Activated T-helper 2 cell treated with anti-CD3 and anti-CD28 coated beads, Interferon-gamma antibody, Interleukin-2, Interleukin-4, amounts not matched to agents 10 μg/mL and 5 μg/mL and 100 μg/mL, durations not matched to agents 14 hours and 24 hours and 36 hours (primary cell): ENCODE measurements around the gene NCDN. TPM values are rescaled to one million over a fixed set of nuclear protein-coding genes. Genes with fewer than 3 reads are reported as not detected.

Source experiments
- DNase-seq: peaks from one replicate; pipeline ENCODE4 v3.0.0; 2021; ENCODE audit warnings: low spot score
- H3K27ac Mint-ChIP-seq: one replicate; pipeline ENCODE4 v1.8.0; 2021; ENCODE audit warnings: mixed read lengths
- H3K27me3 Mint-ChIP-seq: one replicate; pipeline ENCODE4 v1.8.0; 2021; ENCODE audit warnings: low read depth, mixed read lengths
- H3K36me3 Mint-ChIP-seq: one replicate; pipeline ENCODE4 v1.8.0; 2021; ENCODE audit warnings: low read depth, mixed read lengths
- H3K4me1 Mint-ChIP-seq: one replicate; pipeline ENCODE4 v1.8.0; 2021; ENCODE audit warnings: low read depth, mixed read lengths
- H3K4me3 Mint-ChIP-seq: one replicate; pipeline ENCODE4 v1.8.0; 2021; ENCODE audit warnings: low read depth, mild to moderate bottlenecking, moderate library complexity, mixed read lengths
- H3K9me3 Mint-ChIP-seq: one replicate; pipeline ENCODE4 v1.8.0; 2021; ENCODE audit warnings: mixed read lengths
- intact Hi-C: fragments of 100-400 bp; cut with micrococcal nuclease; formaldehyde crosslinking; loops from one replicate; pipeline ENCODE4 v1.15.1; 2023
- total RNA-seq: library from RNA; stranded (reverse); gene quantifications from 2 replicates; pipeline ENCODE4 v1.2.3, GENCODE V29; 2022

Gene NCDN
- total RNA-seq, 1 donor from 2014 or later, result 32.6 TPM

- DNase-seq, result no peak
- intact Hi-C loops, result loop anchor here (1.0 to 2.0 kb wide), 3 partner anchors 18 to 364 kb away; partner anchors contain the start of gene SFPQ
- Mint-ChIP-seq H3K36me3 (peaks cover 28% of the 10 kb centered on the region), H3K4me3 (peak overlapping the region; percentile 96), H3K27me3 (no peaks in the 10 kb centered on the region), H3K27ac (peak overlapping the region; percentile 76), H3K4me1 (peaks cover 41% of the 10 kb centered on the region), H3K9me3 (no peaks in the 10 kb centered on the region)
Measured at GRCh38 chr1:35556484-35557117, 998 bp upstream of the NCDN start.

- H3K4me3 Mint-ChIP-seq, result peak within 1 kb of the TSS; percentile 96
- no peaks in the 10 kb centered on the region for H3K9me3 Mint-ChIP-seq
- H3K4me1 Mint-ChIP-seq, result peaks cover 40% of the 10 kb centered on the region
- intact Hi-C loops, result loop anchor here (1.0 to 2.0 kb wide), 3 partner anchors 18 to 364 kb away; partner anchors contain the start of gene SFPQ
- no peaks in the 10 kb centered on the region for H3K27me3 Mint-ChIP-seq
- peak; percentile 28 for DNase-seq
- H3K27ac Mint-ChIP-seq, result peak within 1 kb of the TSS; percentile 96
- H3K36me3 Mint-ChIP-seq, result peaks cover 23% of the 10 kb centered on the region
Measured at GRCh38 chr1:35557118-35557610, 435 bp upstream of the NCDN start, which contains the start of gene KIAA0319L. Gene KIAA0319L, minus strand, starts transcription at chr1:35557403. Its CDS starts 2,912 bp downstream, at chr1:35554491.

- intact Hi-C loops, result no loop called here
- H3K36me3 Mint-ChIP-seq, result peaks cover 21% of the 10 kb centered on the region
Measured at GRCh38 chr1:35558374-35559316, 1.0 kb downstream of the NCDN start.

GRCh38 chr1:35559317-35559944 lies 1.8 kb downstream of the NCDN start:
- peak overlapping the region; percentile 13 for H3K27ac Mint-ChIP-seq
- H3K36me3 Mint-ChIP-seq, result peaks cover 23% of the 10 kb centered on the region
- intact Hi-C loops, result no loop called here
- no peak for DNase-seq
- H3K9me3 Mint-ChIP-seq, result no peaks in the 10 kb centered on the region
- peaks cover 45% of the 10 kb centered on the region for H3K4me1 Mint-ChIP-seq
- H3K27me3 Mint-ChIP-seq, result no peaks in the 10 kb centered on the region
- H3K4me3 Mint-ChIP-seq, result peak overlapping the region; percentile 42

More at GRCh38 chr1:35558374-35559316, 1.0 kb downstream of the NCDN start:
- H3K4me1 Mint-ChIP-seq, result peaks cover 44% of the 10 kb centered on the region
- no peak for DNase-seq
- H3K27ac Mint-ChIP-seq, result peak overlapping the region; percentile 96
- H3K9me3 Mint-ChIP-seq, result no peaks in the 10 kb centered on the region
- no peaks in the 10 kb centered on the region for H3K27me3 Mint-ChIP-seq
- H3K4me3 Mint-ChIP-seq, result peak overlapping the region; percentile 96

GRCh38 chr1:35560256-35561225 lies 2.9 kb downstream of the NCDN start:
- intact Hi-C loops, result no loop called here
- no peaks in the 10 kb centered on the region for H3K27me3 Mint-ChIP-seq
- no peak for DNase-seq
- H3K4me3 Mint-ChIP-seq, result no peak overlapping the region
- no peaks in the 10 kb centered on the region for H3K9me3 Mint-ChIP-seq
- no peak overlapping the region for H3K27ac Mint-ChIP-seq
- peaks cover 21% of the 10 kb centered on the region for H3K36me3 Mint-ChIP-seq
- peaks cover 39% of the 10 kb centered on the region for H3K4me1 Mint-ChIP-seq

- H3K36me3 Mint-ChIP-seq, result peaks cover 23% of the 10 kb centered on the region
- no peak overlapping the region for H3K4me3 Mint-ChIP-seq
- peaks cover 30% of the 10 kb centered on the region for H3K4me1 Mint-ChIP-seq
- H3K27ac Mint-ChIP-seq, result no peak overlapping the region
- H3K9me3 Mint-ChIP-seq, result no peaks in the 10 kb centered on the region
- no peak for DNase-seq
- H3K27me3 Mint-ChIP-seq, result no peaks in the 10 kb centered on the region
- intact Hi-C loops, result no loop called here
Measured at GRCh38 chr1:35561297-35561971, 3.8 kb downstream of the NCDN start.

- intact Hi-C loops, result no loop called here
- Mint-ChIP-seq H3K27ac (no peak overlapping the region), H3K4me1 (peaks cover 27% of the 10 kb centered on the region), H3K27me3 (no peaks in the 10 kb centered on the region), H3K36me3 (peaks cover 28% of the 10 kb centered on the region), H3K4me3 (no peak overlapping the region), H3K9me3 (no peaks in the 10 kb centered on the region)
- no peak for DNase-seq
Measured at GRCh38 chr1:35561972-35562680, 4.5 kb downstream of the NCDN start.

- Mint-ChIP-seq H3K27ac (no peak overlapping the region), H3K27me3 (no peaks in the 10 kb centered on the region)
- no peak for DNase-seq
Measured at GRCh38 chr1:35563166-35563565, 5.6 kb downstream of the NCDN start.

GRCh38 chr1:35564037-35564883 lies 6.7 kb downstream of the NCDN start:
- Mint-ChIP-seq H3K27ac (no peak overlapping the region), H3K36me3 (peaks cover 28% of the 10 kb centered on the region), H3K4me3 (no peak overlapping the region), H3K9me3 (no peaks in the 10 kb centered on the region), H3K4me1 (peaks cover 21% of the 10 kb centered on the region), H3K27me3 (no peaks in the 10 kb centered on the region)
- intact Hi-C loops, result loop anchor here (1.0 kb wide), 1 partner anchor 113 kb away; no protein-coding TSS in a partner anchor
- peak; percentile 71 for DNase-seq

More at GRCh38 chr1:35563166-35563565, 5.6 kb downstream of the NCDN start:
- intact Hi-C loops, result no loop called here
- Mint-ChIP-seq H3K36me3 (peaks cover 28% of the 10 kb centered on the region), H3K4me3 (no peak overlapping the region), H3K4me1 (peaks cover 27% of the 10 kb centered on the region), H3K9me3 (no peaks in the 10 kb centered on the region)
